AG04449 (cell line): Measurements from ENCODE around the gene LRRC8D.
"Not testable (repeated sequence)": the region's sequence is repeated elsewhere in the genome, so short reads cannot be mapped to it uniquely, and the experiment has no call there.

Experiments used
- CTCF ChIA-PET: fragments of 350-600 bp; formaldehyde crosslinking; extraction: SDS; loops from one replicate; lab custom pipeline; 2021; ENCODE audit warnings: antibody characterized with exemption; lab: Yijun Ruan, JAX
- POLR2A ChIA-PET: fragments of 400-600, 350-600 bp; formaldehyde crosslinking; extraction: SDS; loops from one replicate; lab custom pipeline; 2020; ENCODE audit warnings: antibody characterized with exemption, inconsistent platforms; lab: Yijun Ruan, JAX
- DNase-seq: peaks from one replicate; pipeline ENCODE4 v3.0.0-alpha.2; 2010; ENCODE audit warnings: low read depth, low spot score
- H3K4me3 ChIP-seq: 2 replicates; pipeline ENCODE4 v1.5.1; 2011; ENCODE audit warnings: low read depth, mild to moderate bottlenecking, control low read depth, low read length
- TF ChIP-seq, protein P1 (sequence below): IDR thresholded peaks from one replicate; pipeline ENCODE4 v1.5.1; 2011; ENCODE audit warnings: mild to moderate bottlenecking, moderate library complexity, low read length, control low read depth, inconsistent platforms; ENCODE audit not compliant: insufficient read depth; ENCODE audit errors: missing control alignments

The LRRC8D gene

DNA sequence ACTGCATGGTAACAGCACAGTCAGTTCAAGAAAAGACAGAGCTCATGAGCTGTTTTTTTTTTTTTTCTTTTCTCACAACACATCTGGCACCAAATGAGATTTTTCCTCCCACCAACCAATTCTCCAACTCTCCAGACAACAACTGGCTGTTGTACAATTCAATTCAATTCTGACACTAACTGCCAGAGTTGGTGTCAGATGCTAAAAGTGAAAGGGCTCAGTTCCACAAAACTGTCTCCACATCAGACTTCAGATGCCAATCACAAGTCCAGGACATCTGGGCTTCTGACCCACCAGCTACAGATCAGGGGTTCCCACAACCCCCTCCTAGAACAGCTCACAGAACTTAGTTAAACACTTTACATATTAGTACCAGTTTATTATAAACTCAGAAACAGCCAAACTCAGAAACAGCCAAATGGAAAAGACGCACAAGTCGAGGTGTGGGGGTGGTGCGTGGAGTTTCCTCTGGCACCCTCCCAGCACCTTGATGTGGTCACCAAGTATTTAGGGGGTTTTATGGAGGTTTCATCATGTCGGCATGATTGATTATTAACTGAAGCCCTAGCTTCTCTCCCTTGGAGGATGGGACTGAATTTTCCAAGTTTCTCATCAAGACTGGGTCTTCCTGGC lies 39.2 kb upstream of the LRRC8D start:
- POLR2A ChIA-PET: no interaction called here
- no peak for DNase-seq
- H3K4me3 ChIP-seq: no peak overlapping the region
- TF ChIP-seq, protein P1, sequence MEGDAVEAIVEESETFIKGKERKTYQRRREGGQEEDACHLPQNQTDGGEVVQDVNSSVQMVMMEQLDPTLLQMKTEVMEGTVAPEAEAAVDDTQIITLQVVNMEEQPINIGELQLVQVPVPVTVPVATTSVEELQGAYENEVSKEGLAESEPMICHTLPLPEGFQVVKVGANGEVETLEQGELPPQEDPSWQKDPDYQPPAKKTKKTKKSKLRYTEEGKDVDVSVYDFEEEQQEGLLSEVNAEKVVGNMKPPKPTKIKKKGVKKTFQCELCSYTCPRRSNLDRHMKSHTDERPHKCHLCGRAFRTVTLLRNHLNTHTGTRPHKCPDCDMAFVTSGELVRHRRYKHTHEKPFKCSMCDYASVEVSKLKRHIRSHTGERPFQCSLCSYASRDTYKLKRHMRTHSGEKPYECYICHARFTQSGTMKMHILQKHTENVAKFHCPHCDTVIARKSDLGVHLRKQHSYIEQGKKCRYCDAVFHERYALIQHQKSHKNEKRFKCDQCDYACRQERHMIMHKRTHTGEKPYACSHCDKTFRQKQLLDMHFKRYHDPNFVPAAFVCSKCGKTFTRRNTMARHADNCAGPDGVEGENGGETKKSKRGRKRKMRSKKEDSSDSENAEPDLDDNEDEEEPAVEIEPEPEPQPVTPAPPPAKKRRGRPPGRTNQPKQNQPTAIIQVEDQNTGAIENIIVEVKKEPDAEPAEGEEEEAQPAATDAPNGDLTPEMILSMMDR: no peak
- CTCF ChIA-PET: interaction anchor here (0.7 to 7.5 kb wide), 15 partner anchors 11 to 262 kb away, joined by 3 to 168 read pairs (median 4); no protein-coding TSS in a partner anchor

GRCh38 chr1:89786628-89787214 lies 34.1 kb upstream of the LRRC8D start:
- CTCF ChIA-PET: interaction anchor here (7.5 kb wide), 1 partner anchor 202 kb away, joined by 168 read pairs; no protein-coding TSS in a partner anchor
- H3K4me3 ChIP-seq: no peak overlapping the region
- TF ChIP-seq, protein P1: no peak
- no peak for DNase-seq
- POLR2A ChIA-PET: no interaction called here

DNA sequence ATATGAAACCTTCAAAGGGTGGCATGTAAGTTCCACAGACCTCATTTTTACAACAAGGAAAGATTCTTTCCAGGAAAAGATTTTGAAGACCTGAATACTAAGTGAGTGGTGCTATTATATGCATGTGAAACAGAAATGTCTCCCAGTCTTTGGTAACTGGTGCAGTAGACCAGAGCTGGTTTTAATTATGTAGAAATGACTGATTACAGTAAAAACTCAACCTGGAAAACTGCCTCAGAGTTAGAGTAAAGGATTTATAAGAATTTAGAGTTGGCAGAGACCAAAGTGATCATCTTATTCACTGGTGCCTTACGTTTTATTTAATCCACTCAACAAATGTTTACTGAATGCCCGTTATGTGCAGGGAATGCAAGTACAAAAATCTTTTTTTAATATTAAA lies 30.2 kb upstream of the LRRC8D start:
- POLR2A ChIA-PET: no interaction called here
- H3K4me3 ChIP-seq: no peak overlapping the region
- CTCF ChIA-PET: interaction anchor here (1.4 to 6.0 kb wide), 5 partner anchors 9 to 307 kb away, joined by 3 to 37 read pairs (median 5); no protein-coding TSS in a partner anchor
- TF ChIP-seq, protein P1: no peak
- DNase-seq: no peak

DNA sequence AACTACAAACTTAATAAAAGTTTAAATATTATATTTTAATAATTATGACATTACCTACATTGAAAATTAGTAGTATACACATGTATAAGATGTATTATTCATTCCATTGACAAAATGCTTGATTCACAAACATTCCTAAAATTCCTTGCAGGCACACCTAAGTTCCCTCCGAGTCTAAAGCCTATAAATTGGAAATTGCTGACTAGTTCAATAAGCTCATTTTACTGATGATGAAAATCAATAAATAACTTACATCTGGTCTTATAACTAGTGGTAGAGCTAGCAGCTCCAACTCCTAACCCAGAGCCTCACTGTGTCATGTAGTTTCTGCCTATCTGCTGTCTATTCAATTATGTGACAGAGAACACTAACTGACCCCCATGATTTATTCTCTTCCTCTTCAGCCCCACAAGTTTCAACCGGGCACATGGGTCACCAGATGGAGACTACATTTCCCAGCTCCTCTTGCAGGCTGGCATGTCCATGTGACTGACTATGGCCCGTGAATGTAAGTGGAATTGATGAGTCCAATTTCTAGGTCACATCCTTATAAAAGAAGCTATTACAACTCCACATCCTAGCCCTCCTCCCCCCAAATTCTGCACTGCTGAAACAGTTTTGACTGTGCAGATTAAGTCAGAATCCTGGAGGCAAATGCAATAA lies 29.6 kb upstream of the LRRC8D start:
- no peak for DNase-seq
- ChIA-PET CTCF (interaction anchor here (1.2 to 6.0 kb wide), 6 partner anchors 10 to 308 kb away, joined by 3 to 37 read pairs (median 5); no protein-coding TSS in a partner anchor), POLR2A (no interaction called here)
- no peak overlapping the region for H3K4me3 ChIP-seq
- TF ChIP-seq, protein P1: no peak

DNA sequence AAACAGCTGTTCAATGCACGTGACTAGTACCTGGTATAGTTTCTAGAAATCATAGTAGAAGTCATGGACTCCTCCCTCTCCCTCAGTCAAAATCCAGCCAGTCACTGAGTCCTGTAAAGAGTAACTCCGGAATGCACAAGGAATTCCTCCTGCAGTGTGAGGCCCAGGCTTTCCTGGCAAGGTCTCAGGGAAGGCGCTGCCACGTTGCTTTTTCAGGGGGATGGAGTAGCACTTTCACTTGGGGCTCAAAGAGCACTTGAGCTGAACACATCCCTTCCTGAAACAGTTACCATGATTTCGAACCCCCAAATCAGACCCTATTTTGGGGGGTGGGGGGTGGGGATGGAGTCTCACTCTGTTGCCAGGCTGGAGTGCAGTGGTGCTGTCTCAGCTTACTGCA lies 26.4 kb upstream of the LRRC8D start:
- ChIA-PET CTCF (interaction anchor here (1.3 to 6.0 kb wide), 5 partner anchors 10 to 195 kb away, joined by 4 to 37 read pairs (median 7); no protein-coding TSS in a partner anchor), POLR2A (no interaction called here)
- H3K4me3 ChIP-seq: no peak overlapping the region
- TF ChIP-seq, protein P1: no peak
- DNase-seq: no peak

DNA sequence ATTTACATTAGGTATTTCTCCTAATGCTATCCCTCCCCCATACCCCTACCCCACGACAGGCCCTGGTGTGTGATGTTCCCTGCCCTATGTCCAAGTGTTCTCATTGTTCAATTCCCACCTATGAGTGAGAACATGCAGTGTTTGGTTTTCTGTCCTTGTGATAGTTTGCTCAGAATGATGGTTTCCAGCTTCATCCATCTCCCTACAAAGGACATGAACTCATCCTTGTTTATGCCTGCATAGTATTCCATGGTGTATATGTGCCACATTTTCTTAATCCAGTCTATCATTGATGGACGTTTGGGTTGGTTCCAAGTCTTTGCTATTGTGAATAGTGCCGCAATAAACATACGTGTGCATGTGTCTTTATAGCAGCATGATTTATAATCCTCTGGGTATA lies 25.3 kb upstream of the LRRC8D start:
- POLR2A ChIA-PET, DNase-seq, H3K4me3 ChIP-seq: not testable (repeated sequence)
- CTCF ChIA-PET: interaction anchor here (1.3 kb wide), 1 partner anchor 9 kb away, joined by 7 read pairs; no protein-coding TSS in a partner anchor

- H3K4me3 ChIP-seq, POLR2A ChIA-PET, DNase-seq: not testable (repeated sequence)
- CTCF ChIA-PET: interaction anchor here (7.4 kb wide), 1 partner anchor 191 kb away, joined by 166 read pairs; no protein-coding TSS in a partner anchor
These were observed 23.0 kb upstream of the LRRC8D start for GRCh38 chr1:89797876-89798275.
